ENCODE measurements around the gene DYNC2H1. TPM values are rescaled to one million over a fixed set of nuclear protein-coding genes. Genes with fewer than 3 reads are reported as not detected.

The DYNC2H1 gene
- total and polyA plus RNA-seq, 12 donors, result 2.2 to 5.9 (median 3.9) TPM

DNA sequence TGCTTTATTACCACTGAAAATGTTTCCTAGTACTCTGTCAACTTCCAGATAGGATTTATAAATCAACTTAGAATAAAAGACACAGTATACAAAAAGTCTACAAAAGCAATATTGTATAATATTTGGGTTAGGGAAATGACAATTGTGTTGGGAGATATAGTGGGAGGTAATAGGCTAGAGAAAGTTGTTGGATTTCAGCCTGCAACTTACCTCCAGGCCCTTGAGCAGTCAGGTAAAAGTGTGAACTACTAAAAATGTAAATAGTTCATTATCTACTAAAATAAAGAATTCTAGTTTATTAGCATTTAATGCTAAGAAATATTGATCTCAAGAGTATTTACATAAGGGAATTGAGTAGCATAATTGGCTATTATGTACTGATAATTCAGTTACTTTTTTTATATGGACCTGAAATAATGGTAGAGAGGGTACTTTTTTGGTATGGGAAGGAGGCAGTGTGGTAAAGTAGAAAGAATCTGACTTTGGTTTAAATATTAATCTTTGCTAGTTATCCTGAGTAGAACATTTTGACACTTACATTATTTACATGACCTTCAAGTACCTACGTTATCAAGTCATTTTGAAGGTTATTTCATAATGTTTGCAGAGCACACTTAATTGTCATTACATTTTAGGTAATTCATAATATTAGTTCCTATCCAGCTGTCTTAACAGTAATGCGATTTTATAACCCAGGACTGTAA lies 55.0 kb downstream of the DYNC2H1 start:
- intact Hi-C loops (cut with DNase I), result no loop called here
- 91 to 93% methylated on average over 2 of the region's 2 CpGs for WGBS, 2 donors
- no peak for TF ChIP-seq CTCF (IDR thresholded peaks at IDR 0.05)
- DNase-seq (no peak), ATAC-seq (no peak)
- H3K27me3 ChIP-seq, result no peaks in the 10 kb centered on the region
- H3K4me1 ChIP-seq, result no peaks in the 10 kb centered on the region
- no peak overlapping the region for H3K27ac ChIP-seq
- no peak overlapping the region for H3K4me3 ChIP-seq
- peaks cover 0 to 95% (median 10%) of the 10 kb centered on the region in 9 donors for H3K36me3 ChIP-seq
- no peaks in the 10 kb centered on the region for H3K9me3 ChIP-seq

DNA sequence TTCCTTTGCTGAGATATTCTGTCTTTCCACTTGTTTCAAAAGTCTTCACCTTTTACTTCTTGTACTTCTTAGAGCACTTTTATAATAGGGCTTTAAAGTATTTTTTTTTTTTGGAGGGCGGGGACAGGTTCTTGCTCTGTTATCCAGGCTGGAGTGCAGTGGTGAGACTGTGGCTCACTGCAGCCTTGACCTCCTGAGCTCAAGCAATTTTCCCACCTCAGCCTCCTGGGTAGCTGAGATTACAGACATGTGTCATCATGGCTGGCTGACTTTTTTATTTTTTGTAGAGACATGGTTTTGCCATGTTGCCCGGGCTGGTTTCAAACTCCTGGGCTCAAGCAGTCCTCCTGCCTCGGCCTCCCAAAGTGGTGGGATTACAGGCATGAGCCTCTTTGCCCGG lies 57.9 kb downstream of the DYNC2H1 start:
- Histone ChIP-seq H3K27me3 (no peaks in the 10 kb centered on the region), H3K9me3 (no peaks in the 10 kb centered on the region), H3K27ac (no peak overlapping the region), H3K4me3 (no peak overlapping the region), H3K4me1 (no peaks in the 10 kb centered on the region), H3K36me3 (peaks cover 0 to 93% (median 10%) of the 10 kb centered on the region in 9 donors)
- 95% methylated on average over 4 of the region's 4 CpGs for WGBS, 2 donors
- no peak for DNase-seq
- TF ChIP-seq CTCF (IDR thresholded peaks at IDR 0.05), result no peak
- intact Hi-C loops (cut with DNase I), result no loop called here
- no peak for ATAC-seq

GRCh38 chr11:103170865-103171264 lies 61.6 kb downstream of the DYNC2H1 start:
- Histone ChIP-seq H3K4me3 (no peak overlapping the region), H3K36me3 (peaks cover 0 to 90% (median 0%) of the 10 kb centered on the region in 9 donors), H3K27me3 (no peaks in the 10 kb centered on the region), H3K4me1 (no peaks in the 10 kb centered on the region), H3K27ac (no peak overlapping the region), H3K9me3 (no peaks in the 10 kb centered on the region)
- 90 to 95% methylated on average over 4 of the region's 4 CpGs for WGBS, 2 donors
- DNase-seq (no peak), ATAC-seq (no peak)
- intact Hi-C loops (cut with DNase I), result no loop called here
- no peak for TF ChIP-seq CTCF (IDR thresholded peaks at IDR 0.05)

DNA sequence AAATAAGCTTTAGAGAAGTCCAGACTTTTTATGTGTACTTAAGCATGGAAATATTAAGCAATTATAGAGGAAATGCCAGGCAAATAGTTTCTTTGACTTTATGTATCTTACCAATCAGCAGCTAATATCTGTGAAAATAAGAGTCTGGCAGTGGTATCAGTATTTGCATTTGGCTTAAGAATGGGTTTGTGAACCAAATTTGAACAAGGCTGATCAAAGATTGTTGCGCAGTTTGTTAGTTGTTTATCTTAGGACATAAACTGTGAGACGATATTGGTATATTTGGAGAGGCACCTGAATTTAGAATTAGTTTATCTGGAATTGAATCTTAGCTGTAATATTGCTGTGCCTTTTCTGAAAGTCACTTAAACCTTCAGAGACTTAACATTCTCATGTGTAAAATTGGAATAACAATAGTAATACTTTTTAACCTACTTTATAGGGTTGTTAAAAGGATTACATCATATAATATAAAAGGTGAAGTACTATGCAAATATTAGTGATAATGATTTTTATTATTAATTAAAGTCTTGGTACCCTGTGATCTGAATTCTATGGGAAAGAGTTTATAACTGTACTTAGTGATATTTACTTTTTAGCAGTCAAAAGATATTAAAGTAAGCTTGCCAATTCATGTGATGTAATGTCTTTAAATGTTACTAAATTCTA lies 66.4 kb downstream of the DYNC2H1 start:
- peaks cover 0 to 82% (median 0%) of the 10 kb centered on the region in 9 donors for H3K36me3 ChIP-seq
- intact Hi-C loops (cut with DNase I), result no loop called here

More for the DNA sequence above, 66.4 kb downstream of the DYNC2H1 start:
- Histone ChIP-seq H3K27ac (no peak overlapping the region), H3K9me3 (no peaks in the 10 kb centered on the region), H3K4me1 (no peaks in the 10 kb centered on the region), H3K4me3 (no peak overlapping the region), H3K27me3 (no peaks in the 10 kb centered on the region)
- WGBS, 2 donors, result 94 to 100% methylated on average over 2 of the region's 2 CpGs
- ATAC-seq, result no peak
- DNase-seq, result no peak
- no peak for TF ChIP-seq CTCF (IDR thresholded peaks at IDR 0.05)

Measured in heart right ventricle (tissue), 16 donors.